Smooth muscle cell (in vitro differentiated cells): Measurements from ENCODE around the gene EXOSC2. TPM values are rescaled to one million over a fixed set of nuclear protein-coding genes. Genes with fewer than 3 reads are reported as not detected.

Source experiments
- DNase-seq: peaks from one replicate; lab custom pipeline; 2025; ENCODE audit not compliant: unreplicated experiment; lab: John Stamatoyannopoulos, UW
- H2AFZ ChIP-seq: fragments of 200-600 bp; sonication (generic); 2 replicates; pipeline ENCODE4 v1.6.0; 2016; ENCODE audit warnings: antibody characterized with exemption, low read depth, mild to moderate bottlenecking
- H3F3A ChIP-seq: fragments of 200-600 bp; sonication (generic); 2 replicates; pipeline ENCODE4 v1.6.0; 2017; ENCODE audit warnings: antibody characterized with exemption, low read depth
- H3K27ac ChIP-seq: fragments of 200-600 bp; sonication (generic); 2 replicates; pipeline ENCODE4 v1.5.1; 2016; ENCODE audit warnings: low read depth, mild to moderate bottlenecking
- H3K27me3 ChIP-seq: fragments of 200-600 bp; sonication (generic); 2 replicates; pipeline ENCODE4 v1.6.1; 2016; ENCODE audit warnings: low read depth, mild to moderate bottlenecking
- H3K36me3 ChIP-seq: fragments of 200-600 bp; sonication (generic); 2 replicates; pipeline ENCODE4 v1.5.1; 2016; ENCODE audit warnings: low read depth
- H3K4me1 ChIP-seq: fragments of 200-600 bp; sonication (generic); 2 replicates; pipeline ENCODE4 v1.5.1; 2016; ENCODE audit warnings: low read depth
- H3K4me2 ChIP-seq: fragments of 200-600 bp; sonication (generic); 2 replicates; pipeline ENCODE4 v1.6.0; 2016; ENCODE audit warnings: mild to moderate bottlenecking
- H3K4me3 ChIP-seq: fragments of 200-600 bp; sonication (generic); 2 replicates; pipeline ENCODE4 v1.5.1; 2016; ENCODE audit warnings: mild to moderate bottlenecking
- H3K79me2 ChIP-seq: fragments of 200-600 bp; sonication (generic); 2 replicates; pipeline ENCODE4 v1.6.0; 2016; ENCODE audit warnings: low read depth, mild to moderate bottlenecking
- H3K9ac ChIP-seq: fragments of 200-600 bp; sonication (generic); 2 replicates; pipeline ENCODE4 v1.6.0; 2016; ENCODE audit warnings: low read depth
- H3K9me3 ChIP-seq: fragments of 200-600 bp; sonication (generic); replicated peaks from 2 replicates; pipeline ENCODE4 v1.5.1; 2016; ENCODE audit warnings: low read depth
- H4K20me1 ChIP-seq: fragments of 200-600 bp; sonication (generic); 2 replicates; pipeline ENCODE4 v1.6.0; 2016; ENCODE audit warnings: low read depth
- CTCF ChIP-seq: fragments of 200-600 bp; sonication (generic); IDR thresholded peaks from 2 replicates; pipeline ENCODE4 v1.5.1; 2017; ENCODE audit warnings: borderline replicate concordance, mild to moderate bottlenecking, antibody characterized with exemption; ENCODE audit not compliant: insufficient read depth, poor library complexity, severe bottlenecking
- WGBS: methylation state at CpG from one replicate; pipeline ENCODE4 v1.1.7; 2016; ENCODE audit warnings: low lambda C conversion rate; 5-methylcytosine and 5-hydroxymethylcytosine counted together
- polyA plus RNA-seq: library from polyadenylated mRNA; unstranded; fragments of >200 nt; fragmentation: Nextera tagmentation; extraction: Ambion mirVana; gene quantifications from 2 replicates; pipeline ENCODE4 v1.2.1, GENCODE V29; 2016
- total RNA-seq: library from RNA; depleted of rRNA; stranded (reverse); fragments of >200 nt; gene quantifications from 2 replicates; pipeline ENCODE4 v1.2.3, GENCODE V29; 2014

The EXOSC2 gene
- total and polyA plus RNA-seq, 2 experiments from 2014 or later, result 14.7 to 15.8 TPM

GRCh38 chr9:130692321-130692720 is 1.3 kb upstream of the EXOSC2 start:
- H3K79me2 ChIP-seq, result peaks cover 18% of the 10 kb centered on the region
- H3F3A ChIP-seq, result peaks cover 9% of the 10 kb centered on the region
- H3K27me3 ChIP-seq, result no peaks in the 10 kb centered on the region
- no peaks in the 10 kb centered on the region for H4K20me1 ChIP-seq
- peak; percentile 28 for DNase-seq
- peak overlapping the region; percentile 86 for H3K4me2 ChIP-seq
- H3K9ac ChIP-seq, result peak overlapping the region; percentile 63
- H3K27ac ChIP-seq, result peak overlapping the region; percentile 74
- peaks cover 10% of the 10 kb centered on the region for H3K4me1 ChIP-seq
- H3K4me3 ChIP-seq, result peak overlapping the region; percentile 60
- H3K9me3 ChIP-seq, result no peaks in the 10 kb centered on the region
- peak; percentile 56 for TF ChIP-seq CTCF
- H2AFZ ChIP-seq, result peak overlapping the region; percentile 96
- WGBS, result 4% methylated on average over 24 of the region's 25 CpGs
- H3K36me3 ChIP-seq, result no peaks in the 10 kb centered on the region

GRCh38 chr9:130693101-130693425 is 517 bp upstream of the EXOSC2 start:
- H3K9ac ChIP-seq, result peak overlapping the region; percentile 63
- H3K79me2 ChIP-seq, result peaks cover 18% of the 10 kb centered on the region
- H3K9me3 ChIP-seq, result no peaks in the 10 kb centered on the region
- no peaks in the 10 kb centered on the region for H3K27me3 ChIP-seq
- WGBS, result 8% methylated on average over 8 of the region's 8 CpGs
- no peak for TF ChIP-seq CTCF
- H3F3A ChIP-seq, result peaks cover 9% of the 10 kb centered on the region
- peak overlapping the region; percentile 86 for H3K4me2 ChIP-seq
- H4K20me1 ChIP-seq, result peaks cover under 1% of the 10 kb centered on the region
- no peaks in the 10 kb centered on the region for H3K36me3 ChIP-seq
- peaks cover 10% of the 10 kb centered on the region for H3K4me1 ChIP-seq
- peak overlapping the region; percentile 96 for H2AFZ ChIP-seq
- H3K27ac ChIP-seq, result peak overlapping the region; percentile 74
- no peak for DNase-seq
- H3K4me3 ChIP-seq, result peak overlapping the region; percentile 60

- Histone ChIP-seq H3K4me2 (peak overlapping the region; percentile 87), H3K36me3 (no peaks in the 10 kb centered on the region), H3F3A (peaks cover 9% of the 10 kb centered on the region), H2AFZ (peak overlapping the region; percentile 82), H3K9ac (peak overlapping the region; percentile 35), H3K4me1 (peaks cover 10% of the 10 kb centered on the region), H3K9me3 (no peaks in the 10 kb centered on the region), H3K79me2 (peaks cover 18% of the 10 kb centered on the region), H3K27ac (no peak overlapping the region), H3K27me3 (no peaks in the 10 kb centered on the region), H4K20me1 (peaks cover 9% of the 10 kb centered on the region), H3K4me3 (peak overlapping the region; percentile 60)
- no peak for TF ChIP-seq CTCF
- no peak for DNase-seq
- 4% methylated on average over 8 of the region's 8 CpGs for WGBS
These were observed 625 bp downstream of the EXOSC2 start for GRCh38 chr9:130694205-130694604.

GRCh38 chr9:130696139-130696650 is 2.6 kb downstream of the EXOSC2 start:
- Histone ChIP-seq H3F3A (peaks cover 9% of the 10 kb centered on the region), H3K79me2 (peaks cover 18% of the 10 kb centered on the region), H3K36me3 (no peaks in the 10 kb centered on the region), H3K9ac (no peak overlapping the region), H2AFZ (no peak overlapping the region), H3K27me3 (no peaks in the 10 kb centered on the region), H3K4me1 (peaks cover 10% of the 10 kb centered on the region), H3K4me2 (no peak overlapping the region), H4K20me1 (peaks cover 14% of the 10 kb centered on the region), H3K9me3 (no peaks in the 10 kb centered on the region), H3K4me3 (no peak overlapping the region), H3K27ac (no peak overlapping the region)
- no peak for TF ChIP-seq CTCF
- DNase-seq, result no peak
- 96% methylated on average over 4 of the region's 4 CpGs for WGBS
